GM12865 (cell line): ENCODE results near the gene DRD4.

Experiments
- DNase-seq: peaks from one replicate; pipeline ENCODE4 v3.0.0; 2010; ENCODE audit warnings: low read depth
- H3K4me3 ChIP-seq: 2 replicates; pipeline ENCODE4 v1.5.1; 2011; ENCODE audit warnings: mild to moderate bottlenecking, low read depth, low read length, control low read depth
- CTCF ChIP-seq: IDR thresholded peaks from 2 replicates; pipeline ENCODE4 v1.5.1; 2011; ENCODE audit warnings: low read length, control low read depth, low read depth, inconsistent platforms; ENCODE audit not compliant: insufficient read depth; ENCODE audit errors: missing control alignments

Gene DRD4

DNA sequence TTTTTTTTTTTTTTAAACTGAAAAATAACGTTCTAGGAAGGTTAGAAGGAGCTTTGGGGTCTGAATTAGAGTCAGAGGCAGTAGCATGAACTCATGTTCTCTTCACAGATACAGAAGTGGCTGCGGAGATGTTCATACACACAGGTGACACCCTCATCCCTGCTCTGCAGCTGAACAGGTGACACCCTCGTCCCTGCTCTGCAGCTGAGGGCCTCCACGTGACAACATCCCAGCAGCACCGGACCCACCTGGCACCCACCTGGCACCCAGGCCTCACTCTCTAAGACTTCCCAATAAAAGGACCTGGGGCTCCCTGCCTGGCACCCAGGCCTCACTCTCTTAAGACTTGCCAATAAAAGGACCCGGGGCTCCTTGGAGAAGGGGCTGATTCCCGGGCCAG is 19.8 kb downstream of the DRD4 start:
- no peak overlapping the region for H3K4me3 ChIP-seq
- no peak for DNase-seq
- no peak for TF ChIP-seq CTCF

- H3K4me3 ChIP-seq: no peak overlapping the region
- DNase-seq: no peak
- no peak for TF ChIP-seq CTCF
These were observed 20.6 kb downstream of the DRD4 start for GRCh38 chr11:657691-658126.

GRCh38 chr11:659532-660085 is 22.5 kb downstream of the DRD4 start:
- no peak for DNase-seq
- no peak overlapping the region for H3K4me3 ChIP-seq
- TF ChIP-seq CTCF: no peak

DNA sequence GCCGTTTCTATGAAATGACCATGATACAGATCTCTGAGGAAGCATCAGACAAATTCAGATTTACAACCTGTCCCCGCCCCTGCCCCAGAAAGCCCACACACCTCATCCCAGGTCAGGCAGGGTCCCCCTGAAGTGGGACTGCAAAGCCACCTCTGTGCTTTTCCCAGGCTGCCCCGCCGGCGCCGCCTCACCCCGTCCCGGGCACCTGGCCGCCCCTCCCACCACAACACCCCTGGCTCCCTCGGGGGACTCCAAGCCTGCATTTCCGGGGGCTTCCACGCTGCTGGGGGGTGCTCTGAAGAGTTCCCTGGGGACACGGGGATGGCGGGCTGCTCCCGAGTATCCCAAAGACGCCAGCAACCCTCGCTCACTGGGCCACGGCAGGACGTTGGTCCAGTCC is 23.2 kb downstream of the DRD4 start:
- TF ChIP-seq CTCF: no peak
- no peak for DNase-seq
- no peak overlapping the region for H3K4me3 ChIP-seq

- no peak for DNase-seq
- no peak for TF ChIP-seq CTCF
These were observed 23.8 kb downstream of the DRD4 start for GRCh38 chr11:660681-661444.

DNA sequence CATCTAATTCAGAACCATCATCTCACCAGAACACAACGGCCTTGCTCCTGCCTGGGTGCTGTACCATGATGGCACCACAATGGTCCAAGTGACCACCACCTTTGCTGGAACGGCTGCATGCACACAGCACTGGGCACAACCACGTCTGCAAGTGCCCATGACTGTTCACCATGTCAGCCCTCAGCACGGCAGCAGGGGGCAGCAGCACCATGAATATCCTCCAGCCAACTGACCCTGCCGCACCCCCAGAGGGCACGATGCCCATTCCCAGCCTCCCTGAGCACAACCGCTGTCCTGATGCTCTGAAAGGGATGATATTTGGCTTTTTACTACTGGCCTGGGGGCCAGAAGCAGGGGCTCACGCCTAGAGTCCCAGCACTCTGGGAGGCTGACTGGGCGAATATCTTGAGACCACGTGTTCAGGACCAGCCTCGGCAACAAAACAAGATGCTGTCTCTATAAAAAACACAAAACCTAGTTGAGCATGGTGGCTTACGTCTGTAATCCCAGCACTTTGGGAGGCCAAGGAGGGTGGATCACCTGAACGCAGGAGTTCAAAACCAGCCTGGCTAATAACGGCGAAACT is 25.7 kb downstream of the DRD4 start:
- DNase-seq: peak; percentile 63
- no peak overlapping the region for H3K4me3 ChIP-seq
- peak; percentile 81 for TF ChIP-seq CTCF

More at GRCh38 chr11:660681-661444, 23.8 kb downstream of the DRD4 start:
- no peak overlapping the region for H3K4me3 ChIP-seq
